WTC11 (cell line): ENCODE data around the gene IQGAP2.

ENCODE experiments used
- CTCF ChIP-seq: fragments of 200-600 bp; IDR thresholded peaks from 2 replicates; pipeline ENCODE4 v1.8.0; 2022; ENCODE audit warnings: antibody characterized with exemption
- E2F4 ChIP-seq: sonication (generic); formaldehyde crosslinking; IDR thresholded peaks from 2 replicates; pipeline ENCODE4 v1.8.1; 2022; ENCODE audit warnings: low read depth, mild to moderate bottlenecking, moderate library complexity, missing genetic modification reagents, borderline replicate concordance
- ETV6 ChIP-seq: sonication (generic); formaldehyde crosslinking; IDR thresholded peaks from 2 replicates; pipeline ENCODE4 v1.8.1; 2022; ENCODE audit warnings: mild to moderate bottlenecking, missing genetic modification reagents
- ZNF138 ChIP-seq: sonication (generic); formaldehyde crosslinking; conservative IDR thresholded peaks from 2 replicates; pipeline ENCODE4 v1.8.1; 2022; ENCODE audit warnings: mild to moderate bottlenecking, moderate library complexity, missing genetic modification reagents

- TF ChIP-seq CTCF (no peak), ZNF138 (CRISPR knock-in tag) (no peak), ETV6 (CRISPR knock-in tag) (no peak), E2F4 (no peak)
These were observed 38.9 kb upstream of the IQGAP2 start for GRCh38 chr5:76364226-76364589.
